ENCODE data around the gene MT1M.

DNA sequence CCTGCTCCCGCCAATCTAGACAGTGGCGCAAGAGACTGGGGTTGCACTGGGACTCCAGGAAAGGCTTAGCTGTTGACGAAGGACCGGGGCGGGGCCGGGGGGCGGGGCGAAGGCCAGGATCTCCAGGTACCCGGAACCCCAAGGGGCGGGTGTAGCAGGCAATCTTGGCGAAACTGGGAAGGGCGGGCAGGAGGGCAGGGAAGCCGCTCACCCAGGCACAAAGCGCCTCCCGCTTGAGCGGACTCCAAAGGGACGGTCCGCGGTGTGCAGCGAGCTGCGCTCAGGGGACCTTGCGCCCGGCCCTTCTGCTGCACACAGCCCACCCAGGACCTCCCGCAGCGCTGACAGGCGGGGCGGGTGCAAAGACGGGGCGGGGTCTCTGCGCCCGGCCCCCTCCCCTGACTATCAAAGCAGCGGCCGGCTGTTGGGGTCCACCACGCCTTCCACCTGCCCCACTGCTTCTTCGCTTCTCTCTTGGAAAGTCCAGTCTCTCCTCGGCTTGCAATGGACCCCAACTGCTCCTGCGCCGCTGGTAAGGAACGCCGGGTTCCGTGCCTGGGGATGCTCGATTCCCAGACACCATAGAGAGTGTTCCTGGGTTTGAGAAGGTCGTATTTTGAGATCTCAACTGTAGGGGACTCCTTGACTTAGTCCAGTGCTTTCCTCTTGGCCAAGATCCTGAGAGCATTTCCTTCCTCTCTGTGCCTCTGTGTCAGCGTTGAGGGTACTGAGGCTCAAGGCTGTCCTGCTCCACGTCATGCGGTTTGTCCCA, 25.3 kb downstream of the MT1M start, which contains the start of gene MT1F:
- TF ChIP-seq EP300 (IDR thresholded peaks at IDR 0.05) = peak in 1 of 2 donors; percentile 44
- TF ChIP-seq, protein P1, sequence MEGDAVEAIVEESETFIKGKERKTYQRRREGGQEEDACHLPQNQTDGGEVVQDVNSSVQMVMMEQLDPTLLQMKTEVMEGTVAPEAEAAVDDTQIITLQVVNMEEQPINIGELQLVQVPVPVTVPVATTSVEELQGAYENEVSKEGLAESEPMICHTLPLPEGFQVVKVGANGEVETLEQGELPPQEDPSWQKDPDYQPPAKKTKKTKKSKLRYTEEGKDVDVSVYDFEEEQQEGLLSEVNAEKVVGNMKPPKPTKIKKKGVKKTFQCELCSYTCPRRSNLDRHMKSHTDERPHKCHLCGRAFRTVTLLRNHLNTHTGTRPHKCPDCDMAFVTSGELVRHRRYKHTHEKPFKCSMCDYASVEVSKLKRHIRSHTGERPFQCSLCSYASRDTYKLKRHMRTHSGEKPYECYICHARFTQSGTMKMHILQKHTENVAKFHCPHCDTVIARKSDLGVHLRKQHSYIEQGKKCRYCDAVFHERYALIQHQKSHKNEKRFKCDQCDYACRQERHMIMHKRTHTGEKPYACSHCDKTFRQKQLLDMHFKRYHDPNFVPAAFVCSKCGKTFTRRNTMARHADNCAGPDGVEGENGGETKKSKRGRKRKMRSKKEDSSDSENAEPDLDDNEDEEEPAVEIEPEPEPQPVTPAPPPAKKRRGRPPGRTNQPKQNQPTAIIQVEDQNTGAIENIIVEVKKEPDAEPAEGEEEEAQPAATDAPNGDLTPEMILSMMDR (IDR thresholded peaks at IDR 0.05) = no peak

All from tibial nerve (tissue), 4 donors.